AG08396 (cell line): Measurements from ENCODE around the gene ACSBG1.
"Not testable (repeated sequence)": the region's sequence is repeated elsewhere in the genome, so short reads cannot be mapped to it uniquely, and the experiment has no call there.

ENCODE experiments used
- DNase-seq: peaks from one replicate; pipeline ENCODE4 v3.0.0; 2012; ENCODE audit warnings: low spot score, mixed read lengths

Gene ACSBG1

GRCh38 chr15:78247911-78248310, 13.5 kb upstream of the ACSBG1 start:
- no peak for DNase-seq

DNA sequence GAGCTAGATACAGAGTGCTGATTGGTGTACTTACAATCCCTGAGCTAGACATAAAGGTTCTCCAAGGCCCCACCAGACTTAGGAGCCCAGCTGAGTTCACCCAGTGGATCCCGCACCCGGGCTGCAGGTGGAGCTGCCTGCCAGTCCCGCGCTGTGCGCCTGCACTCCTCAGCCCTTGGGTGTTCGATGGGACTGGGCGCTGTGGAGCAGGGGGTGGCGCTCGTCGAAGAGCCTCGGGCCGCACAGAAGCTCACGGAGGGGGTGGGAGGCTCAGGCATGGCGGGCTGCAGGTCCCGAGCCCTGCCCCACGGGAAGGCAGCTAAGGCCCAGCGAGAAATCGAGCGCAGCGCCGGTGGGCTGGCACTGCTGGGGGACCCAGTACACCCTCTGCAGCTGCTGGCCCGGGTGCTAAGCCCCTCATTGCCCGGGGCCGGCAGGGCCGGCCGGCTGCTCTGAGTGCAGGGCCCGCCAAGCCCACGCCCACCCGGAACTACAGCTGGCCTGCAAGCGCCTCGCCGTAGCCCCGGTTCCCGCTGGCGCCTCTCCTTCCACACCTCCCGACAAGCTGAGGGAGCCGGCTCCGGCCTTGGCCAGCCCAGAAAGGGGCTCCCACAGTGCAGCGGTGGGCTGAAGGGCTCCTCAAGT, 11.7 kb upstream of the ACSBG1 start:
- not testable (repeated sequence) for DNase-seq

DNA sequence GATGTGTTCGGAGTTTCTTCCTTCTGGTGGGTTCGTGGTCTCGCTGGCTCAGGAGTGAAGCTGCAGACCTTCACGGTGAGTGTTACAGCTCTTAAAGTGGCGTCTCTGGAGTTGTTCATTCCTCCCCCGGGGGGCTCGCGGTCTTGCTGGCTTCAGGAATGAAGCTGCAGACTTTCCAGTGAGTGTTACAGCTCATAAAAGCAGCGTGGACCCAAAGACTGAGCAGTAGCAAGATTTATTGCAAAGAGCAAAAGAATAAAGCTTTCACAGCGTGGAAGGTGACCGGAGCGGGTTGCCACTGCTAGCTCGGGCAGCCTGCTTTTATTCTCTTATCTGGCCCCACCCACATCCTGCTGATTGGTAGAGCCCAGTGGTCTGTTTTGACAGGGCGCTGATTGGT, 11.0 kb upstream of the ACSBG1 start:
- not testable (repeated sequence) for DNase-seq

- no peak for DNase-seq
Observed at GRCh38 chr15:78244893-78245292, 10.5 kb upstream of the ACSBG1 start.

DNA sequence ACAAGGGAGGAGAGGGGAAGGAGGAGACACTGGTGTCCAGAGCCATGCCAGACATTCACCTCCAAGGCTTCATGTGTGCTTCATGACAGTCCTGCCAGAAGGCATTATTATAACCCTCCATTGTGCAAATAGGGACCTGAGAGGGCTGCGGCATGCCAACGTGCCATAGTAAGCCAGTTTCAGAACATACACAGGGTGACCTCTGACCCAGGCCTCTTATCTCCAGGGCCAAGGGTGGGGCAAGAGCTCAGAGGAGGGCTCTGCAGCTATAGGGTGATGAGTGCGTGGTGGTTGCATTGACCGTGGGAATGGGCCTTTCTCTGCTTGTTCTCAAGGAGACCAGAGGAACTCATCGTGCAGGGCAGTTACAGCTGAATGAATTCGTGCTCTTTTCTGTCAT, 9.7 kb upstream of the ACSBG1 start:
- no peak for DNase-seq

GRCh38 chr15:78243491-78243941, 9.2 kb upstream of the ACSBG1 start:
- peak; percentile 70 for DNase-seq

- DNase-seq = no peak
Observed at GRCh38 chr15:78243058-78243457, 8.7 kb upstream of the ACSBG1 start.

GRCh38 chr15:78242128-78242527, 7.8 kb upstream of the ACSBG1 start:
- DNase-seq = no peak

DNA sequence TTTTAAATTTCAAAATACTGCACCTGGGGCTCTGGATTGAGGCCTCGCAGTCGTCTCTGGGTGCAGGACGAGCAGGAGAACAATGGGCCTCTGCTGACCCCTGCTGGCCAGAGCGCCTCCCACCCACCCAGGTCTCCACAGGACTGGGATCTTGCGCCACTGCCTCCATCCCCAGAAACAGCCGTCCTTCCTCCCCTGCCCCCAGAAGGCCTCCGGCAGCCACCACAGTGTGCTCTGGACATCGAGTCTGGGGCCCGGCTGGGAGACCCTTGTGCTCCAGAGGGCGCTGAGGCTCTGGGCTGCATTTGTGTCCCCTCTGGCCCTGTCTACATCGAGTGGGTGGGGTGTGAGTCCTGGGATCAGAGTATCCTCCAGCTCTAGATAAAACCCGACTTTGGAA, 6.7 kb upstream of the ACSBG1 start:
- peak; percentile 91 for DNase-seq

GRCh38 chr15:78239811-78240210, 5.4 kb upstream of the ACSBG1 start:
- no peak for DNase-seq

GRCh38 chr15:78237146-78237545, 2.8 kb upstream of the ACSBG1 start:
- no peak for DNase-seq

GRCh38 chr15:78236491-78236890, 2.1 kb upstream of the ACSBG1 start:
- no peak for DNase-seq

DNA sequence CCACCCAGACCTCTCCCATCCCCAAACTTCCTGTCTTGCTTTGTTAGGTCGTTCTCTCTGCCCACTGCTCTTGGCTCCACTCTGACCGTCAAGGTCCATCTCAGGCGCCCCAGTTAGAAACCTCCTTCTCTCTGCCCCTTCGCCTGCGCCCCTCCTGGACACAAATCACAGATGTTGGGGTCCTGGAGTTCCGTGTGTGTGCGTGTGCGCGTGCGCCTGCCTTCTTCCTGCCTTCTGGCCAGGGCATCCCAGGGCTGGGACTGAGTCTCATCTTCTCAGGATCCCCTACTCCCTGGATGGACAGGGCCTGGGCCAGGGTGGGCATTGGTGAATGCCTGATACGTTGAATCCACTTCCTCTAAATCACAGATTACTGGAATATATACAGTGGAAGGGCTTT, 869 bp downstream of the ACSBG1 start:
- DNase-seq = no peak

DNA sequence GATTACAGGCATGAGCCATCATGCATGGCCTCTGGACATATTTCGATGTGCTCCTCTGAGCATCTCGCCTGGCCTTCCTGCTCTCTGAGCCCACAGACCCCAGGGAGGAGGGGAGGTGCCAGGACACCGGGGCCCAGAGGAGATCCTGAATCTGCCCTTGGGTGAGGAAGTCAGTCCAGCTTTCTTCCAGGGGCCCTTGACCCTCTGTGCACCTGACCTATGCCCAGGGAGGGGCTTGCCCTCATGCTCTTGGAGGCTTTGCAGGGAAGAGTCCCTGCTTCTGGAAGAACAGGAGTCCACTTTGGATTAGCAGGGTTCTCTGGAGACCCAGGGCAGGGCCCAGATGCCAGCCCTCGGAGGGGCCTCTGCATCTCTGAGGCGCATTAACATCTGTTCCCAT, 1.4 kb downstream of the ACSBG1 start:
- DNase-seq = no peak

GRCh38 chr15:78229431-78230406, 4.6 kb downstream of the ACSBG1 start:
- DNase-seq = no peak

- no peak for DNase-seq
Observed at GRCh38 chr15:78228356-78228996, 5.9 kb downstream of the ACSBG1 start.

DNA sequence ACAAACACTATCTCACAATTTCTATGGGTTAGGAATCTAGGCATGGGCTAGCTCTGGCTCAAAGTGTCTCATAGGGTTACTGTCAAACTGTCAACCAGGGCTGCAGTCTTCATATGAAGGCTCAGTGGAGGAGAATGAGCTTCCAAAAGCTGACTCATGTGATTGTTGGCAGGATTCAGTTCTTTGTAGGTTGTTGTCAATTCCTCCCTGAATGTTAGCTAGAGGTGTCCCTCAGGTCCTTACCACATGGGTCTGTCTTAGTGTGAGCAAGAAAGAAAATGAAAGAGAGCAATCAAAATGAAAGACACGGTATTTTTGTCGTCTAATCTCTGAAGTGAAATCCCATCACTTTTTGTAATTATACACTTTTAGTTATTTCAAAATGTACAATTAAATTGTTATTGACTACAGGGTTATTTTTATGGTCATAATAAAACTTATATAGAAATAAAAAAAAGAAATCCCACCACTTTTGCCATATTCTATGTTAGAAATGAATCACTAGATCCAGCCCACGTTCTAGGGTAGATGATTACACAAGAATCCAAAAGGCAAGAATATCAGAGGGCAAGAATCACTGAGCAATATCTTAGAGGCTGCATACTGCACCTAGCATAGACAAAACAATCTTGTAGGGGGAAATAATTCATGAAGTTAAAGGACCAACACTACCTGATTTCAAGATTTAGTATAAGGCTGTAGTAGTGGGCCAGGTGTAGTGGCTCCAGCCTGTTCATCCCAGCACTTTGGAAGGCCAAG, 8.4 kb downstream of the ACSBG1 start:
- DNase-seq = no peak

GRCh38 chr15:78224023-78224411, 10.3 kb downstream of the ACSBG1 start:
- DNase-seq = no peak

- DNase-seq = no peak
Observed at GRCh38 chr15:78223396-78224022, 10.9 kb downstream of the ACSBG1 start.

- no peak for DNase-seq
Observed at GRCh38 chr15:78222745-78223395, 11.5 kb downstream of the ACSBG1 start.

DNA sequence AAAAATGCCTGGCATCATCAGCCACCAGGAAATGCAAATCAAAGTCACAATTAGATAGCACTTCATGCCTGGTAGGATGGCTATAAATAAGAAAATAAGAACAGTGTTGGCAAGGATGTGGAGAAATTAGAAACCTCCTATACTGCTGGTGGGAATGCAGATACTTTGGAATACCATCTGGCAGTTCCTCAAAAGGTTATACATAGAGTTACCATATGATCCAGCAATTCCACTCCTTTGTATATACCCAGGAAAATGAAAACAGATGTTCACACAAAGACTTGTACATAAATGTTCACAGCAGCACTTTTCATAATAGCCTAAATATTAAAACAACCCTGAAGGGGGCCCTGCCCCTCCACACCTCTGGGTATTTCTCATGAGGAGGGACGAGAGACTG, 13.7 kb downstream of the ACSBG1 start:
- no peak for DNase-seq
